Measurements from ENCODE around the gene MORF4L2. TPM values are rescaled to one million over a fixed set of nuclear protein-coding genes. Genes with fewer than 3 reads are reported as not detected.

The MORF4L2 gene
- 284 and 368 TPM in 2 replicates for total RNA-seq

GRCh38 chrX:103686199-103687072, at the start of gene MORF4L2:
TSS of gene MORF4L2 (minus strand) at chrX:103686699. CDS start at chrX:103677027, 9,672 bp downstream.

GRCh38 chrX:103710609-103711008, 24.1 kb upstream of the MORF4L2 start, which contains the start of gene TMEM31:
TSS of gene TMEM31 (plus strand) at chrX:103710909. CDS start at chrX:103712259, 1,350 bp downstream.

DNA sequence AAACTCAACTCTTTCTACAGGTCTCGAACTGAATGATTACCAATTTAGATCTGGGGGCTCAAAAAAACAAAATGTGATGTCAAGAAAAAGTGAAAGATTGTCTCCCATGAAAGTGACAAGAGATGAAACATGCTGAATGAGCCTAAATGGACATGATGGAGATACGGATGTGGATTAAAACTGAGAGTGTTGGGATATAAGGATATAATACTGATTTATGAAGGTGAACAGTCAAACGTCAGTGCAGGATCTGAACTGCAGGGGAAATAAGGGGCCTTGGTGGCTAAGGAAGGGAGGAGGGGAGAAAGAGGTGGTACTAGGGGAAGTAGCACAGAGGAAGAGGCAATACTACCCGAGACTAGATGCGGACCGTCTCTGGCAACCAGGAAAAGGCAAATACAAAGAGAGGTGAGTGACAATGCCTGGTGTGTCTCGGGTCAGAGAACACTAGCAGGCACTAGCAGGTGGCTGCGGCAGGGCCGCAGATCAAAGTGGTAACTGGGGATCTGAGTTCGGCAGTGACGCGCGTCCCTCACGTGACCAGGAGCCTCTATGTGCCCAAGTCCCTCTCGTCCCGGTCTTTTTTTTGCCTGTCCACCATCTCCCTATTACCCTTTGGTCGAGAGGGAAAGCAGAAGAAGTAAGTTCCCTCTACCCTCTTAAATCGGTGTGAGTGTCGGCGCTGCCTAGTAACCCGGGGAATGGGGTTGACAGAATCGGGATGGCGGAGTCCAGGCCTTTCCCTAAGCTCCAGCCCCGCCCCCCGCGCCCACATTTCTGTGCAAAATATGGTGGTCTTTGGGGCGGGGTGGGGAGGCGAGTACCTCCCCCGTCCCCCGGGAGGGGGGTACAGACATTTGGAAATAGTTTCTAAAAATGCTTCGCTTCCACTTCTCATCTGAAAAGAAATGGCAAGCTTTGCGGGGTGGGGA, 57.8 kb downstream of the MORF4L2 start, which contains the start of gene TCEAL1:
TCEAL1 (plus strand) TSS at position 590 of the 932 bp plus-strand sequence. CDS start 942 bp downstream, outside the sequence.

Other genes with a start within 250 kb of the MORF4L2 start
- not detected in 2 replicates for gene RAB40A, start 167.2 kb downstream of the MORF4L2 start, total RNA-seq
- gene TCEAL4, start 101.2 kb downstream of the MORF4L2 start, total RNA-seq, result 41.9 and 57.1 TPM in 2 replicates
- gene TCEAL3, start 78.7 kb downstream of the MORF4L2 start, total RNA-seq, result 20.0 and 22.3 TPM in 2 replicates
- 15.8 and 19.1 TPM in 2 replicates for gene TCEAL1, start 57.7 kb downstream of the MORF4L2 start, total RNA-seq
- not detected in 2 replicates for gene TMEM31, start 24.2 kb upstream of the MORF4L2 start, total RNA-seq
- gene PLP1, start 90.1 kb upstream of the MORF4L2 start, total RNA-seq, result not detected in 2 replicates
- gene RAB9B, start 145.6 kb upstream of the MORF4L2 start, total RNA-seq, result 0.23 and 0.38 TPM in 2 replicates

Data from hair follicular keratinocyte (primary cell).